GM10266 (cell line): ENCODE results near the gene AP4E1.

Experiments used
- DNase-seq: peaks from one replicate; pipeline ENCODE4 v3.0.0; 2012; ENCODE audit errors: extremely low spot score
- CTCF ChIP-seq: IDR thresholded peaks from 2 replicates; pipeline ENCODE4 v1.5.1; 2012; ENCODE audit warnings: mild to moderate bottlenecking, low read depth; ENCODE audit not compliant: control insufficient read depth, insufficient read depth; ENCODE audit errors: missing control alignments

AP4E1 gene

GRCh38 chr15:50930792-50931191 is 22.3 kb downstream of the AP4E1 start:
- DNase-seq: no peak
- no peak for TF ChIP-seq CTCF

GRCh38 chr15:50933341-50933740 is 24.9 kb downstream of the AP4E1 start:
- DNase-seq: no peak
- no peak for TF ChIP-seq CTCF

GRCh38 chr15:50938525-50938924 is 30.0 kb downstream of the AP4E1 start:
- no peak for DNase-seq
- TF ChIP-seq CTCF: no peak

- no peak for TF ChIP-seq CTCF
- no peak for DNase-seq
These were observed 31.4 kb downstream of the AP4E1 start for GRCh38 chr15:50939911-50940310.

GRCh38 chr15:50940506-50940905 is 32.0 kb downstream of the AP4E1 start:
- DNase-seq: no peak
- no peak for TF ChIP-seq CTCF

- DNase-seq: no peak
- TF ChIP-seq CTCF: no peak
These were observed 35.2 kb downstream of the AP4E1 start for GRCh38 chr15:50943638-50944037.

GRCh38 chr15:50944672-50945071 is 36.2 kb downstream of the AP4E1 start:
- no peak for DNase-seq

More at GRCh38 chr15:50944672-50945071, 36.2 kb downstream of the AP4E1 start:
- TF ChIP-seq CTCF: no peak
